Endothelial cell of umbilical vein (primary cell): ENCODE results near the gene CLDN9.

Source experiments
- EZH2 ChIP-seq: IDR thresholded peaks from 2 replicates; pipeline ENCODE4 v1.6.1; 2012; ENCODE audit warnings: borderline replicate concordance, low read depth, mild to moderate bottlenecking, moderate library complexity, low read length, inconsistent platforms; ENCODE audit not compliant: severe bottlenecking
- GATA2 ChIP-seq: IDR thresholded peaks from 2 replicates; pipeline ENCODE4 v1.7.0; 2011; ENCODE audit warnings: low read depth, mild to moderate bottlenecking, moderate library complexity, mixed read lengths, low read length; ENCODE audit not compliant: insufficient read length, insufficient read depth
- JUN ChIP-seq: IDR thresholded peaks from 2 replicates; pipeline ENCODE4 v1.6.1; 2011; ENCODE audit warnings: borderline replicate concordance, low read depth; ENCODE audit not compliant: insufficient read length, insufficient read depth
- POLR2A ChIP-seq: IDR thresholded peaks from 2 replicates; pipeline ENCODE4 v1.6.1; 2012; ENCODE audit warnings: low read depth, mild to moderate bottlenecking, control low read depth, low read length
- POLR2AphosphoS5 ChIP-seq: IDR thresholded peaks from 2 replicates; pipeline ENCODE4 v1.6.1; 2012; ENCODE audit warnings: low read depth, mild to moderate bottlenecking, control low read depth, low read length, moderate library complexity; ENCODE audit not compliant: insufficient read depth
- TF ChIP-seq, protein P1 (sequence below), 2 donors: IDR thresholded peaks; 1 replicate in 1 of 2; 2 replicates in 1 of 2; pipeline ENCODE4 v1.5.1; 2011; ENCODE audit warnings: low read length in 2 of 2, mild to moderate bottlenecking in 2 of 2, moderate library complexity in 2 of 2, control low read depth in 1 of 2, inconsistent platforms in 1 of 2, low read depth in 1 of 2; ENCODE audit not compliant: insufficient read depth in 1 of 2; ENCODE audit errors: extremely low read depth in 1 of 2
- TF ChIP-seq, protein P2 (sequence below): IDR thresholded peaks from 2 replicates; pipeline ENCODE4 v1.6.1; 2011; ENCODE audit not compliant: insufficient read depth, insufficient read length

DNA sequence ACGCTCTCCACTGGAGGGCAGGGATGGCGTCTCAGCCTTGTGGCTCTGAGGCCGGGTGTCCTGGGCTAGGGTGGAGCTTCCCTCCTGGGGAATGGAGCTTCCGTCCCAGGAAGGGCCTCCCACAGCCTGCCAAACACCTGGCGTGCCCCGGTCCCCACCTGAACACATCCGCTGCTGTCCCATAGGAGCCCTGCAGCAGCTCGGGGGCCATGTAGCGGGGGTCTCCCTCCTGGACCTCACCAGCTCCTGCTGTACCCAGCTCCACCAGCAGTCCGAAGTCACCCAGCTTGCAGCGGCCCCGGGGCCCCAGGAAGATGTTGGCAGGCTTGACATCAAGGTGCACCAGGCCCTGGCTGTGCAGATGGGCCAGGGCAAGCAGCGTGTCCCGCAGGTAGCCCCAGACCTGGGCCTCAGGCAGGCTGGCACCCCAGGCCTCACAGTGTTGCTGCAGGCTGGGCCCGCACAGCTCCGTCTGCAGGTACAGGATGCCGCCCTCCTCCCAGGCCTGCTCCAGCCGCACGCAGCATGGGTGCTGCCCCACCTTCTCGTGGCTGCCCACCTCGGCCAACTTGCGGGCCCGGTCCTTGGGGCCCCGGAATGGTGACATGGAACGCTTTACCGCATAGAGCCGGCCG is 37.4 kb upstream of the CLDN9 start:
- TF ChIP-seq, protein P1, sequence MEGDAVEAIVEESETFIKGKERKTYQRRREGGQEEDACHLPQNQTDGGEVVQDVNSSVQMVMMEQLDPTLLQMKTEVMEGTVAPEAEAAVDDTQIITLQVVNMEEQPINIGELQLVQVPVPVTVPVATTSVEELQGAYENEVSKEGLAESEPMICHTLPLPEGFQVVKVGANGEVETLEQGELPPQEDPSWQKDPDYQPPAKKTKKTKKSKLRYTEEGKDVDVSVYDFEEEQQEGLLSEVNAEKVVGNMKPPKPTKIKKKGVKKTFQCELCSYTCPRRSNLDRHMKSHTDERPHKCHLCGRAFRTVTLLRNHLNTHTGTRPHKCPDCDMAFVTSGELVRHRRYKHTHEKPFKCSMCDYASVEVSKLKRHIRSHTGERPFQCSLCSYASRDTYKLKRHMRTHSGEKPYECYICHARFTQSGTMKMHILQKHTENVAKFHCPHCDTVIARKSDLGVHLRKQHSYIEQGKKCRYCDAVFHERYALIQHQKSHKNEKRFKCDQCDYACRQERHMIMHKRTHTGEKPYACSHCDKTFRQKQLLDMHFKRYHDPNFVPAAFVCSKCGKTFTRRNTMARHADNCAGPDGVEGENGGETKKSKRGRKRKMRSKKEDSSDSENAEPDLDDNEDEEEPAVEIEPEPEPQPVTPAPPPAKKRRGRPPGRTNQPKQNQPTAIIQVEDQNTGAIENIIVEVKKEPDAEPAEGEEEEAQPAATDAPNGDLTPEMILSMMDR (IDR thresholded peaks at IDR 0.05; ENCODE audit: extremely low read depth in 1 of 2, insufficient read depth in 1 of 2, low read depth in 1 of 2, low read length in 2 of 2) = no peak
- no peak for TF ChIP-seq GATA2
- TF ChIP-seq, protein P2, sequence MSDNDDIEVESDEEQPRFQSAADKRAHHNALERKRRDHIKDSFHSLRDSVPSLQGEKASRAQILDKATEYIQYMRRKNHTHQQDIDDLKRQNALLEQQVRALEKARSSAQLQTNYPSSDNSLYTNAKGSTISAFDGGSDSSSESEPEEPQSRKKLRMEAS = no peak
- TF ChIP-seq EZH2 = no peak
- no peak for TF ChIP-seq POLR2A
- no peak for TF ChIP-seq POLR2AphosphoS5
- no peak for TF ChIP-seq JUN
